OCI-LY7 (cell line): ENCODE data around the gene DTX1. TPM values are rescaled to one million over a fixed set of nuclear protein-coding genes. Genes with fewer than 3 reads are reported as not detected.

Source experiments
- BruUV-seq: library from RNA; stranded (reverse); fragments of 400-500 nt; replicated peaks from 2 replicates; lab custom pipeline; 2021; lab: Mats Ljungman, UMichigan
- CTCF ChIA-PET: fragments of 300-600 bp; sonication (Branson Sonifier 250); formaldehyde crosslinking; loops from one replicate; lab custom pipeline; 2022; ENCODE audit warnings: antibody characterized with exemption; ENCODE audit not compliant: unreplicated experiment; lab: Charles Lee
- POLR2A ChIA-PET: fragments of 300-600 bp; sonication (Branson Sonifier 250); formaldehyde crosslinking; loops from one replicate; lab custom pipeline; 2022; ENCODE audit warnings: antibody characterized with exemption; lab: Charles Lee
- DNase-seq: peaks from one replicate; pipeline ENCODE4 v3.0.0-alpha.2; 2015; ENCODE audit warnings: low spot score
- H2AFZ ChIP-seq: fragments of 200-600 bp; sonication (generic), shearing (Covaris generic); 2 replicates; pipeline ENCODE4 v1.6.1; 2014; ENCODE audit warnings: mild to moderate bottlenecking, antibody characterized with exemption, low read length, moderate library complexity
- H3K27ac ChIP-seq: fragments of 200-600 bp; sonication (generic); 2 replicates; pipeline ENCODE4 v1.5.1; 2014; ENCODE audit warnings: mixed run types, low read depth, mild to moderate bottlenecking, moderate library complexity, low read length, inconsistent platforms; ENCODE audit not compliant: poor library complexity, severe bottlenecking
- H3K36me3 ChIP-seq: fragments of 200-600 bp; sonication (generic); 2 replicates; pipeline ENCODE4 v1.6.1; 2014; ENCODE audit warnings: mild to moderate bottlenecking, antibody characterized with exemption, low read length, moderate library complexity, mixed read lengths; ENCODE audit not compliant: insufficient read depth
- H3K4me1 ChIP-seq: fragments of 200-600 bp; sonication (generic); 2 replicates; pipeline ENCODE4 v1.5.1; 2014; ENCODE audit warnings: mild to moderate bottlenecking, low read length; ENCODE audit not compliant: insufficient read depth, poor library complexity, severe bottlenecking
- H3K4me2 ChIP-seq: fragments of 200-600 bp; sonication (generic); 2 replicates; pipeline ENCODE4 v1.6.1; 2014; ENCODE audit warnings: mild to moderate bottlenecking, low read length
- H3K4me3 ChIP-seq: fragments of 200-600 bp; sonication (generic); 2 replicates; pipeline ENCODE4 v1.5.1; 2014; ENCODE audit warnings: mild to moderate bottlenecking, low read depth, low read length; ENCODE audit not compliant: poor library complexity, severe bottlenecking
- H3K79me2 ChIP-seq: fragments of 200-600 bp; sonication (generic); 2 replicates; pipeline ENCODE4 v1.6.1; 2016; ENCODE audit warnings: low read depth, mild to moderate bottlenecking, low read length, moderate library complexity, mixed read lengths; ENCODE audit not compliant: insufficient read depth
- H3K9me2 ChIP-seq: fragments of 200-600 bp; sonication (generic); 2 replicates; pipeline ENCODE4 v1.6.1; 2016; ENCODE audit warnings: mild to moderate bottlenecking, low read length, mixed read lengths; ENCODE audit not compliant: insufficient read depth
- H3K9me3 ChIP-seq: fragments of 200-600 bp; sonication (generic); 2 replicates; pipeline ENCODE4 v1.6.1; 2014; ENCODE audit warnings: mild to moderate bottlenecking, mixed run types, low read length, mixed read lengths
- H4K20me1 ChIP-seq: fragments of 200-600 bp; sonication (generic); 2 replicates; pipeline ENCODE4 v1.6.1; 2014; ENCODE audit warnings: mild to moderate bottlenecking, antibody characterized with exemption, low read length, moderate library complexity, mixed read lengths; ENCODE audit not compliant: insufficient read depth
- CTCF ChIP-seq: fragments of 200-600 bp; sonication (generic); conservative IDR thresholded peaks from 2 replicates; pipeline ENCODE4 v1.5.1; 2014; ENCODE audit warnings: mild to moderate bottlenecking, antibody characterized with exemption, low read length, moderate library complexity, mixed read lengths
- EZH2phosphoT487 ChIP-seq: fragments of 200-600 bp; sonication (generic); IDR thresholded peaks from 2 replicates; pipeline ENCODE4 v1.6.1; 2018; ENCODE audit warnings: low read depth, borderline replicate concordance, mild to moderate bottlenecking, mixed run types, antibody characterized with exemption, low read length, moderate library complexity, mixed read lengths
- intact Hi-C: fragments of 100-400 bp; cut with micrococcal nuclease; formaldehyde crosslinking; loops from one replicate; pipeline ENCODE4 v1.10.0; 2022; ENCODE audit not compliant: unreplicated experiment
- total RNA-seq, 2 experiments: library from RNA; depleted of rRNA in 1 of 2; stranded (reverse); fragments of >200 nt in 1 of 2; shearing (Covaris generic) in 1 of 2; gene quantifications; 2 replicates each; pipeline ENCODE4 v1.2.3, GENCODE V29; 2014 to 2022

Gene DTX1
- total RNA-seq, 2 experiments from 2014 or later: 293 to 535 TPM

- Histone ChIP-seq H3K79me2 (no peaks in the 10 kb centered on the region), H3K9me2 (no peaks in the 10 kb centered on the region), H3K4me1 (peaks cover 27% of the 10 kb centered on the region), H3K4me3 (no peak overlapping the region), H4K20me1 (no peaks in the 10 kb centered on the region), H3K9me3 (no peaks in the 10 kb centered on the region), H3K27ac (no peak overlapping the region), H3K4me2 (no peak overlapping the region), H2AFZ (no peak overlapping the region), H3K36me3 (peaks cover 95% of the 10 kb centered on the region)
- ChIA-PET POLR2A (no interaction called here), CTCF (no interaction called here)
- no TSS peak for BruUV-seq
- TF ChIP-seq CTCF (no peak), EZH2phosphoT487 (no peak)
- intact Hi-C loops: no loop called here
- DNase-seq: no peak
These were observed 54.7 kb downstream of the DTX1 start for GRCh38 chr12:113111247-113111646.

DNA sequence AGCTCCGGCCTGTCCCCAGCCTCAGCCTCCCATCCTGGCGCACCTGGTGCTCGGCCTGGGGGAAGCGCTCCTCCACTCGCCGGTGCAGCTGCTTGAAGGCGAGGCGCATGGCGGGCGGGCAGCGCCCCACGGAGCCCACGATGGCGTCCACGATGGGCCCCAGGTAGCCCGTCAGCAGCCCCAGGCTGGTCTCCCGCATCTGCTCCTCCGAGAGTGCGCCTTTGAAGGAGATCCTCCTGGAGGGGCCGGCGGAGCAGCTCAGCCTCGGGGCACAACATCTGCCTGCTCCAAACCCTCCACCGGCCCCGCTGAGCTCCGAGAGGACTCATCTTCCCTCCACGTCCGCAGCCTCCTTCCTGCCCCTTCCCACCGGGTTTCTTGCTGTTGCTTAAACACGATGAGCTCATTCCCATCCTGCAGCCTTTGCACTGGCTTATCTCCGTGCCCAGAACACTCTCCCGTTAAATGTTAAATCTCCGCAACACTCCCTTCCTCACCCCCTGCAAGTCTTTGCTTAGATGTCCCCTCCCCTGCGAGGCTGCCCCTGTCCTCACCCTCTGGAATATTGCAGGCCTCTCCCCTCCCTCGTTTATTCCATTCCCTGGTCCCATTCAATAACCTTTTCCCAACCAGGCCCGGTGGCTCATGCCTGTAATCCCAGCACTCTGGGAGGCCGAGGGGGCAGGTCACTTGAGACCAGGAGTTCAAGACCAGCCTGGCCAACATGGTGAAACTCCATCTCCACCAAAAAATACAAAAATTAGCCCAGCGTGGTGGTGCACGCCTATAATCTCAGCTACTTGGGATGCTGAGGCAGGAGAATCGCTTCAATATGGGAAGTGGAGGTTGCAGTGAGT, 55.7 kb downstream of the DTX1 start:
- H3K36me3 ChIP-seq: peaks cover 95% of the 10 kb centered on the region
- H3K4me1 ChIP-seq: peaks cover 30% of the 10 kb centered on the region
- H3K4me2 ChIP-seq: no peak overlapping the region
- TF ChIP-seq CTCF: no peak
- no peak for TF ChIP-seq EZH2phosphoT487
- intact Hi-C loops: no loop called here
- no peak overlapping the region for H3K4me3 ChIP-seq
- no peaks in the 10 kb centered on the region for H3K9me2 ChIP-seq
- no peaks in the 10 kb centered on the region for H3K9me3 ChIP-seq
- no peaks in the 10 kb centered on the region for H4K20me1 ChIP-seq
- no peak overlapping the region for H2AFZ ChIP-seq
- POLR2A ChIA-PET: no interaction called here
- no peaks in the 10 kb centered on the region for H3K79me2 ChIP-seq
- BruUV-seq: no TSS peak
- CTCF ChIA-PET: interaction anchor here (0.6 kb wide), 1 partner anchor 63 kb away, joined by 4 read pairs; no protein-coding TSS in a partner anchor
- DNase-seq: no peak
- no peak overlapping the region for H3K27ac ChIP-seq

GRCh38 chr12:113113397-113113796, 56.9 kb downstream of the DTX1 start:
- ChIA-PET CTCF (no interaction called here), POLR2A (no interaction called here)
- no peak for TF ChIP-seq EZH2phosphoT487
- no peak for TF ChIP-seq CTCF
- BruUV-seq: no TSS peak
- intact Hi-C loops: no loop called here
- Histone ChIP-seq H3K9me3 (no peaks in the 10 kb centered on the region), H3K36me3 (peaks cover 94% of the 10 kb centered on the region), H3K4me1 (peaks cover 34% of the 10 kb centered on the region), H4K20me1 (no peaks in the 10 kb centered on the region), H3K4me3 (no peak overlapping the region), H3K4me2 (no peak overlapping the region), H2AFZ (no peak overlapping the region), H3K9me2 (no peaks in the 10 kb centered on the region), H3K27ac (no peak overlapping the region), H3K79me2 (no peaks in the 10 kb centered on the region)
- no peak for DNase-seq
